HCT116 (cell line): ENCODE measurements around the gene FAM117A. TPM values are rescaled to one million over a fixed set of nuclear protein-coding genes. Genes with fewer than 3 reads are reported as not detected.

Source experiments
- ATAC-seq: fragments of 200-7000 bp; cut with Tn5 transposase; 2 replicates; pipeline ENCODE4 v1.9.1; 2020; ENCODE audit warnings: mild to moderate bottlenecking, moderate library complexity
- BruUV-seq: library from RNA; stranded (reverse); fragments of 400-500 nt; replicated peaks from 2 replicates; lab custom pipeline; 2021; lab: Mats Ljungman, UMichigan
- CTCF ChIA-PET: fragments of 300-600 bp; sonication (Branson Sonifier 250); formaldehyde crosslinking; loops from one replicate; lab custom pipeline; 2021; ENCODE audit warnings: antibody characterized with exemption; lab: Charles Lee
- POLR2A ChIA-PET: fragments of 300-600, 350-600 bp; sonication (Branson Sonifier 250); formaldehyde crosslinking; loops from one replicate; lab custom pipeline; 2021; ENCODE audit warnings: antibody characterized with exemption; lab: Charles Lee
- RAD21 ChIA-PET, 2 experiments: fragments of 300-600 bp; sonication (Branson Sonifier 250); formaldehyde crosslinking; loops; one replicate each; lab custom pipeline; 2023; ENCODE audit warnings: low total read pairs in 2 of 2; ENCODE audit not compliant: uncharacterized antibody in 2 of 2, unreplicated experiment in 2 of 2, low non-redundant PET in 1 of 2; lab: Charles Lee
- DNase-seq: peaks from one replicate; pipeline ENCODE4 v3.0.0-alpha.2; 2010; ENCODE audit warnings: low read depth, low spot score
- H2AFZ ChIP-seq: fragments of 200-600 bp; shearing (Covaris generic), sonication (generic); 2 replicates; pipeline ENCODE4 v1.6.1; 2017; ENCODE audit warnings: low read depth, mixed run types, mixed read lengths, antibody characterized with exemption, low read length; ENCODE audit not compliant: poor library complexity, severe bottlenecking
- H3K27ac ChIP-seq: 2 replicates; pipeline ENCODE4 v1.5.1; 2012; ENCODE audit warnings: low read depth, low read length
- H3K27me3 ChIP-seq: fragments of 200-600 bp; sonication (generic); 2 replicates; pipeline ENCODE4 v1.6.1; 2016; ENCODE audit warnings: mixed run types, low read length, mixed read lengths; ENCODE audit not compliant: insufficient read depth
- H3K36me3 ChIP-seq, 2 experiments: fragments of 200-500 bp in 1 of 2; fragments of 200-600 bp in 1 of 2; sonication (Bioruptor generic) in 1 of 2; sonication (generic) in 1 of 2; 2 replicates each; pipeline versions ENCODE4 v1.5.1 to v1.6.1; 2014 to 2016; ENCODE audit warnings: low read length in 2 of 2, inconsistent platforms in 1 of 2, mixed read lengths in 1 of 2, mixed run types in 1 of 2; ENCODE audit not compliant: insufficient read depth in 2 of 2, control insufficient read depth in 1 of 2
- H3K4me1 ChIP-seq, 2 experiments: fragments of 200-600 bp in 1 of 2; sonication (generic) in 1 of 2; 2 replicates each; pipeline versions ENCODE4 v1.5.1 to v1.6.1; 2012 to 2017; ENCODE audit warnings: low read length in 2 of 2, inconsistent platforms in 1 of 2, mild to moderate bottlenecking in 1 of 2, mixed read lengths in 1 of 2, mixed run types in 1 of 2, moderate library complexity in 1 of 2; ENCODE audit not compliant: insufficient read depth in 2 of 2, control insufficient read depth in 1 of 2
- H3K4me2 ChIP-seq: fragments of 200-600 bp; sonication (generic); 2 replicates; pipeline ENCODE4 v1.6.1; 2017; ENCODE audit warnings: mixed run types, low read length, mixed read lengths
- H3K4me3 ChIP-seq, 2 experiments: fragments of 200-600 bp in 1 of 2; sonication (generic) in 1 of 2; replicated peaks in 1 of 2; 2 replicates each; pipeline ENCODE4 v1.5.1; 2011 to 2016; ENCODE audit warnings: low read length in 2 of 2, control low read depth in 1 of 2, low read depth in 1 of 2, mild to moderate bottlenecking in 1 of 2, mixed read lengths in 1 of 2, mixed run types in 1 of 2
- H3K79me2 ChIP-seq: fragments of 200-600 bp; sonication (generic); 2 replicates; pipeline ENCODE4 v1.6.1; 2017; ENCODE audit warnings: mild to moderate bottlenecking, mixed run types, low read length, moderate library complexity, mixed read lengths; ENCODE audit not compliant: insufficient read depth
- H3K9ac ChIP-seq: fragments of 200-600 bp; sonication (generic); 2 replicates; pipeline ENCODE4 v1.6.1; 2016; ENCODE audit warnings: low read length, mixed read lengths
- H3K9me2 ChIP-seq: fragments of 200-600 bp; sonication (generic), shearing (Covaris generic); 2 replicates; pipeline ENCODE4 v1.6.1; 2017; ENCODE audit warnings: mixed run types, mild to moderate bottlenecking, moderate library complexity; ENCODE audit not compliant: insufficient read depth
- H3K9me3 ChIP-seq, 2 experiments: fragments of 200-500 bp in 1 of 2; fragments of 200-600 bp in 1 of 2; sonication (Bioruptor generic) in 1 of 2; sonication (generic) in 1 of 2; 2 replicates each; pipeline ENCODE4 v1.6.1; 2014 to 2017; ENCODE audit warnings: low read length in 2 of 2, mixed read lengths in 2 of 2, inconsistent platforms in 1 of 2, low read depth in 1 of 2, mild to moderate bottlenecking in 1 of 2, mixed run types in 1 of 2, moderate library complexity in 1 of 2; ENCODE audit not compliant: control insufficient read depth in 1 of 2, insufficient read depth in 1 of 2
- H4K20me1 ChIP-seq: fragments of 200-600 bp; sonication (generic), shearing (Covaris generic); 2 replicates; pipeline ENCODE4 v1.6.1; 2017; ENCODE audit warnings: mixed run types, mild to moderate bottlenecking, moderate library complexity; ENCODE audit not compliant: insufficient read depth
- ATF3 ChIP-seq: IDR thresholded peaks from 2 replicates; pipeline ENCODE4 v1.6.1; 2012
- CEBPB ChIP-seq: IDR thresholded peaks from 2 replicates; pipeline ENCODE4 v1.6.1; 2012; ENCODE audit warnings: low read depth
- EZH2 ChIP-seq: fragments of 200-600 bp; sonication (generic); IDR thresholded peaks from 2 replicates; pipeline ENCODE4 v1.6.1; 2017; ENCODE audit warnings: antibody characterized with exemption, mixed run types
- POLR2A ChIP-seq: IDR thresholded peaks from 2 replicates; pipeline ENCODE4 v1.7.0; 2011; ENCODE audit warnings: borderline replicate concordance; ENCODE audit not compliant: insufficient read depth, insufficient read length; ENCODE audit errors: extremely low read depth
- RAD21 ChIP-seq: IDR thresholded peaks from 2 replicates; pipeline ENCODE4 v1.6.1; 2012; ENCODE audit warnings: low read depth, mild to moderate bottlenecking
- REST ChIP-seq: IDR thresholded peaks from 2 replicates; pipeline ENCODE4 v1.6.1; 2012; ENCODE audit warnings: low read depth
- SP1 ChIP-seq: IDR thresholded peaks from 2 replicates; pipeline ENCODE4 v1.6.1; 2012; ENCODE audit warnings: low read depth
- SRF ChIP-seq: IDR thresholded peaks from 2 replicates; pipeline ENCODE4 v1.6.1; 2012; ENCODE audit warnings: low read depth
- TCF7L2 ChIP-seq: IDR thresholded peaks from 2 replicates; pipeline ENCODE4 v1.7.0; 2011; ENCODE audit warnings: borderline replicate concordance, inconsistent platforms; ENCODE audit not compliant: insufficient read depth, insufficient read length; ENCODE audit errors: extremely low read depth
- YY1 ChIP-seq: IDR thresholded peaks from 2 replicates; pipeline ENCODE4 v1.6.1; 2011; ENCODE audit warnings: low read length, low read depth, moderate library complexity, mild to moderate bottlenecking; ENCODE audit not compliant: insufficient replicate concordance; ENCODE audit errors: extremely low read depth
- intact Hi-C: fragments of 100-400 bp; cut with micrococcal nuclease; formaldehyde crosslinking; loops from 2 replicates; pipeline ENCODE4 v1.10.0; 2022
- total RNA-seq: library from RNA; stranded (reverse); gene quantifications from one replicate; pipeline ENCODE4 v1.2.1, GENCODE V29; 2021; ENCODE audit not compliant: unreplicated experiment

FAM117A gene
- total RNA-seq, 1 experiment from 2014 or later: 12.8 TPM

GRCh38 chr17:49749730-49750129, 14.2 kb downstream of the FAM117A start (continued):
- TF ChIP-seq ATF3: no peak

- Histone ChIP-seq H3K9me2 (no peaks in the 10 kb centered on the region), H3K27ac (no peak overlapping the region), H3K9me3 (no peaks in the 10 kb centered on the region), H3K27me3 (no peaks in the 10 kb centered on the region), H3K79me2 (no peaks in the 10 kb centered on the region)
- RAD21 ChIA-PET: no interaction called here
- ATAC-seq: no peak
- no TSS peak for BruUV-seq
- TF ChIP-seq YY1: no peak
- no peak for TF ChIP-seq EZH2
- no peak for TF ChIP-seq POLR2A
- no peak for TF ChIP-seq CEBPB
- TF ChIP-seq, all 23 proteins: peak for 0
- no peak overlapping the region for H3K4me3 ChIP-seq
- no peak for DNase-seq
- H4K20me1 ChIP-seq: no peaks in the 10 kb centered on the region
- H3K36me3 ChIP-seq: no peaks in the 10 kb centered on the region
- intact Hi-C loops: no loop called here
- no peaks in the 10 kb centered on the region for H3K4me1 ChIP-seq
- no peak overlapping the region for H3K4me2 ChIP-seq
- H2AFZ ChIP-seq: no peak overlapping the region
- CTCF ChIA-PET: no interaction called here
- POLR2A ChIA-PET: interaction anchor here (1.8 kb wide), 1 partner anchor 15 kb away, joined by 6 read pairs; the partner anchor contains the start of gene FAM117A
- no peak overlapping the region for H3K9ac ChIP-seq
Measured at GRCh38 chr17:49748791-49749190, 15.1 kb downstream of the FAM117A start.

DNA sequence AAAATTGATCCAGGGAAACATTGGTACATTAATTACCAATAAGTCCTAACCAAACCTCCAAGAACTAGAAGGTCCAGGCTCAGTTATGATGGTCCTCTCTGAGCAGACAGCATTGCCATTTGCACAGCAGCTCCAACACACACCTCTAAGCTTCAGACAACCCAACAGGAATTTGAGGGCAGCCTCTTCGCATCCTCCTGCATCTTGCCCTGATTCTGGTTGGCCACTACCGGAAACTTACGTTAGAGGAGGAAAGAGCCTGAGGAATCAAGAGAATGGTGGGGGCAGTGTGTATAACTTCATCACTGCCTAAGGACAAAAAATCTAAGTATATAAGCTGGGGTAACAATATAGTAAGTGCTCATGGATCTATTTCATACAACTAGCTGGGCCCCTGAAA, 15.7 kb downstream of the FAM117A start:
- no peak for DNase-seq
- H3K4me1 ChIP-seq: no peaks in the 10 kb centered on the region
- no peak overlapping the region for H3K4me3 ChIP-seq
- RAD21 ChIA-PET: no interaction called here
- ATAC-seq: no peak
- CTCF ChIA-PET: no interaction called here
- no peak overlapping the region for H2AFZ ChIP-seq
- POLR2A ChIA-PET: interaction anchor here (1.8 to 2.3 kb wide), 2 partner anchors 16 kb away, joined by 6 to 8 read pairs; partner anchors contain the start of gene FAM117A
- no peak overlapping the region for H3K9ac ChIP-seq
- H4K20me1 ChIP-seq: no peaks in the 10 kb centered on the region
- no TSS peak for BruUV-seq
- no peak overlapping the region for H3K4me2 ChIP-seq
- H3K9me2 ChIP-seq: no peaks in the 10 kb centered on the region
- H3K36me3 ChIP-seq: no peaks in the 10 kb centered on the region
- TF ChIP-seq TCF7L2 (no peak), ATF3 (no peak), RAD21 (no peak), REST (no peak), SP1 (no peak), SRF (no peak)
- TF ChIP-seq, all 23 proteins: peak for 0
- Histone ChIP-seq H3K79me2 (no peaks in the 10 kb centered on the region), H3K27ac (no peak overlapping the region), H3K27me3 (no peaks in the 10 kb centered on the region), H3K9me3 (no peaks in the 10 kb centered on the region)
- intact Hi-C loops: no loop called here
